B cell (primary cell): ENCODE data around the gene RNFT2.

Source experiments
- CTCF ChIP-seq: fragments of 200-600 bp; IDR thresholded peaks from one replicate; pipeline ENCODE4 v1.8.0; 2022; ENCODE audit warnings: antibody characterized with exemption, mild to moderate bottlenecking
- EZH2 ChIP-seq: IDR thresholded peaks from 2 replicates; pipeline ENCODE4 v1.6.1; 2012; ENCODE audit warnings: borderline replicate concordance, low read depth, mild to moderate bottlenecking, moderate library complexity, low read length; ENCODE audit not compliant: insufficient read depth, poor library complexity, severe bottlenecking

GRCh38 chr12:116901612-116902011 lies 163.5 kb downstream of the RNFT2 start:
- TF ChIP-seq EZH2 (no peak), CTCF (no peak)
